HL-60 (cell line): ENCODE results near the gene PTTG1IP.

Source experiments
- GABPA ChIP-seq: IDR thresholded peaks from 2 replicates; pipeline ENCODE4 v1.6.1; 2012; ENCODE audit warnings: low read depth
- POLR2AphosphoS5 ChIP-seq: IDR thresholded peaks from 2 replicates; pipeline ENCODE4 v1.6.1; 2012; ENCODE audit warnings: low read depth
- SPI1 ChIP-seq: IDR thresholded peaks from 2 replicates; pipeline ENCODE4 v1.6.1; 2012; ENCODE audit warnings: low read depth, mild to moderate bottlenecking, borderline replicate concordance
- TF ChIP-seq, protein P1 (sequence below): IDR thresholded peaks from one replicate; pipeline ENCODE4 v1.5.1; 2011; ENCODE audit warnings: low read length, control low read depth, inconsistent platforms; ENCODE audit not compliant: insufficient read depth

DNA sequence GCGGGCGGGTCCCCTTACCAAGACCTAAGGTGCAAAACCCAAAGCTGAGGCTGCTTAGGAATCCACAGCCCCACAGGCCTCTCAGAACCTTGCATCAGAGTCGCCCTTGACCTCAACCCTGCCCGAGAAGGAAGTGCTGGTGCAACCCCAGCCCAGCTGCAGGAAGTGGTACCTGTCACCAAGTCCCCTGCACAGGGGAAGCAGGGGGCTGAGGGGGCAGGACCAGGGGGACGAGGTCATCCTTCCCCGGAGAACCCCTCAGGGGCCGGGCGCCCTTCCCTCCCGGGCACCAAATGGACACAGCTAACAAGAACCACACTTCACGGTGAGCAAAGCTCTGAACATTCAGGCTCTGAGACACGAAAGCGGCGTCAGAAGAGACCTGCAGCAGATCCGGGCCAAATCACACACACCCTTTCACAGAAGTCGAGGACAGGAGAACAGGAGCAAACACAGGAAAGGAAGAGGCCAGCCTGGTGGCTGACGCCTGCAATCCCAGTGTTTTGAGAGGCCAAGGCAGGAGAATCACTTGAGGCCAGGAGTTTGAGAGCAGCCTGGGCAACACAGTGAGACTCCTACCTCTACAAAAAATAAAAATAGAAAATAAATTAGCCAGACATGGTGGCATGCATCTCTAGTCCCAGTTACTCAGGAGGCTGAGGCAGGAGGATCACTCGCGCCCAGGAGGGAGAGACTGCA lies 40.8 kb upstream of the PTTG1IP start:
- TF ChIP-seq, protein P1, sequence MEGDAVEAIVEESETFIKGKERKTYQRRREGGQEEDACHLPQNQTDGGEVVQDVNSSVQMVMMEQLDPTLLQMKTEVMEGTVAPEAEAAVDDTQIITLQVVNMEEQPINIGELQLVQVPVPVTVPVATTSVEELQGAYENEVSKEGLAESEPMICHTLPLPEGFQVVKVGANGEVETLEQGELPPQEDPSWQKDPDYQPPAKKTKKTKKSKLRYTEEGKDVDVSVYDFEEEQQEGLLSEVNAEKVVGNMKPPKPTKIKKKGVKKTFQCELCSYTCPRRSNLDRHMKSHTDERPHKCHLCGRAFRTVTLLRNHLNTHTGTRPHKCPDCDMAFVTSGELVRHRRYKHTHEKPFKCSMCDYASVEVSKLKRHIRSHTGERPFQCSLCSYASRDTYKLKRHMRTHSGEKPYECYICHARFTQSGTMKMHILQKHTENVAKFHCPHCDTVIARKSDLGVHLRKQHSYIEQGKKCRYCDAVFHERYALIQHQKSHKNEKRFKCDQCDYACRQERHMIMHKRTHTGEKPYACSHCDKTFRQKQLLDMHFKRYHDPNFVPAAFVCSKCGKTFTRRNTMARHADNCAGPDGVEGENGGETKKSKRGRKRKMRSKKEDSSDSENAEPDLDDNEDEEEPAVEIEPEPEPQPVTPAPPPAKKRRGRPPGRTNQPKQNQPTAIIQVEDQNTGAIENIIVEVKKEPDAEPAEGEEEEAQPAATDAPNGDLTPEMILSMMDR = no peak
- TF ChIP-seq POLR2AphosphoS5 (peak; percentile 94), GABPA (peak; percentile 82), SPI1 (peak; percentile 82)
